Smooth muscle cell of the brain vasculature (primary cell): Measurements from ENCODE around the gene MMP17.
"Not testable (repeated sequence)": the region's sequence is repeated elsewhere in the genome, so short reads cannot be mapped to it uniquely, and the experiment has no call there.

ENCODE experiments used
- DNase-seq: peaks from one replicate; pipeline ENCODE4 v3.0.0-alpha.2; 2012; ENCODE audit warnings: low read depth, low spot score

Gene MMP17

DNA sequence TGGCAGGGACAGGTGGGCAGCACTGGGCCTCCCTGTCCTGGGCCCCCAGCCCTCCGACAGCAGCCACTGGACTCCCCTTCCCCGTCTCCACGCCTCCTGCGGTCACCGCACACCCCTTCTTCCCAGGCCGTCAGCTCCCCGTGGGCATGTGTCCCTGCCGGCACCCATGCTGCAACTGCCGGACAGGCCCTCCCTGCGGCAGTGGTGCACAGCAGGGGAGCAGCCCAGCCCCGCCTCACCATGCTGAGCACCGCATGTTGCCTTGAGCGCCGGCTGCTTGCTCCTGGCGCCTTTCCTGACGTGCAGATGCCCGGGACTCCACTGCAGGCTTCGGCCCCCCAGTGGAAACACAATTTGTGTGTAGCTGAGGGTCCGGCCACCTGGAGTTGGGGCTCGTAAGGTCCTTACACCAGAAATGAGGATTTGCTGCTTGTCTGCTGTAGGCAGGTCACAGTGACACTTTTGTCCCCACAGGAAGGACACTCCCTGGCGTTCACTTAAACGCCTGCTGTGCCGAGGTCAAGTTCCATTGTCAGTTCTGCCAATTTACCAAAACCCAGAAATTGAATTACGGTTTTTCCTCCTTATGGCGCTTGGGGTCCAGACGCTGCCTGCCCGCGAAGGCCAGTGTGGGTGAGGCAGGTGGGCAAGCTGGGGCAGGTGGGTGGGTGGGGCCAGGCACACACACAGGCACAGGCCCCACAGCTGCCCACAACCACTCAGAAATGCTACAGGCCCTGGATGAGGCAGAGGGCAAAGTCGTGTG lies 28.2 kb upstream of the MMP17 start:
- DNase-seq = no peak

DNA sequence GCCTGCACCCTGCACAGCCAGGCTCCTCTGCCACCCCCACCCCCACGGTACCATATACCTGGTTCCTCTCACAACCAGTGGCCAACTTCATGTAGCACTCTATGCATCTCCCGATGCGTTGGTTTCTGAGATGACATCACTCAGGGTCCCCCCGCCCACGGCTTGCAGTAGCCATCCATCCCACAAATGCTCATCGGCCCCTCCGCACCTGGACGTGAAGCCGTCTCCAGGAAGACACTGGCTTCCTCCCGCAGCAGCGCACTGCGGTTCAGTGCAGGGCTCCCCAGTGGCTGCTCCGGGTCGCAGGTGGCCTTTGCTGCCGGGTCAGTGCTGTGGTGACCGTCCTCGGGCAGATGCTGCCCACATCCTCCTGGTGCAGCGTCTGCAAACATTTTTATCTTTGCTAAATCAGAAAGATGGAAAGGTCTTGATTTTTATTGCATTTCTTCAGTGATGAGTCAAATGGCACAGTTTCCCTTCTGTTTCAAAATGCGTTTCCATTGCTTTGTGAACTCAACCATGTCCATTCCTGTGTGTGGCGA lies 27.5 kb upstream of the MMP17 start:
- no peak for DNase-seq

DNA sequence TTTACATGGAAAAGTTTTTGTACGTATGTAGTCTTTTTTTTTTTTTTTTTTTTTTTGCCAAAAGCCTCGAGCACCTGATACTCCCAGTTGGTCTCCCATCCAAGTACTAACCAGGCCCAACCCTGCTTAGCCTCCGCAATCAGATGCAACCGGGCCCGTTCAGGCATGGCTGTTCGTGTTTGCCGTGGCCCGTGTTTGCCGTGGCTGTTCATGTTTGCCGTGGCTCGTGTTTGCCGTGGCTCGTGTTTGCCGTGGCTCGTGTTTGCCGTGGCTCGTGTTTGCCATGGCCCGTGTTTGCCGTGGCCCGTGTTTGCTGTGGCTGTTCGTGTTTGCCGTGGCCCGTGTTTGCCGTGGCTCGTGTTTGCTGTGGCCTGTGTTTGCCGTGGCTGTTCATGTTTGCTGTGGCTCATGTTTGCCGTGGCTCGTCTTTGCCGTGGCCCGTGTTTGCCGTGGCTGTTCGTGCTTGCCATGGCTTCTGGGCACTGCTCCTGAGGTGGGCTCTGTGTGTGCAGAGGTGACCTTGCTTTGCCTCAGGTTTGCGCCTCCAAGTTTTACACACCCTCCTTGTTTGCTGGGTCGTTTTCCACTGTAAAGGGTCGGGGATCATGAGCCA lies 26.8 kb upstream of the MMP17 start:
- no peak for DNase-seq

DNA sequence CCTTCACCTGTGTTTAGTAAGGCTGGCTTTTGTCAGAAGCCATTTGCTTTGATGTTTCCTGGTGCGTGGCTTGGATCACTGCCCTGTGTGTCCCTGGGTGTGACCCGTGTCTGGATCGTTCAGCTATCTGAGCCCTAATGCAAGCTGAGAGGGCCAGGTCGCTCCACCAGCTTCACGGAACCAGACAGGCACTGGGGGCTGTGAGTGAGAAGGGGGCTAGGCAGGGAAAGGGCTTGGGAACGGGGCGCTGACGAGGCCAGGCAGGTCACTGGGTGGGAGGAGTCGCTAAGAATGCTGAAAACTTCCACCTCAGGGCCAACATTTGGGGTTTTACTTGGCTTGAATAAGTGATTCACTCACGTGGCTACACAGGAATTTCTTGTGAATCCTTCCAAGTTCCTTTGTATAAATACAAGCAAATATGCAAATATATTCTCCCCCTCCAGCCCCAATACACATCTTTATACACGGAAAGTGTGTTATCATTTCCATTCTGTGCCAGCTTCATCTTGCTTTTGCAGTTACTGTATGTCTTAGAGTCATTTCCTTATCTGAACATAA lies 24.2 kb upstream of the MMP17 start:
- no peak for DNase-seq

DNA sequence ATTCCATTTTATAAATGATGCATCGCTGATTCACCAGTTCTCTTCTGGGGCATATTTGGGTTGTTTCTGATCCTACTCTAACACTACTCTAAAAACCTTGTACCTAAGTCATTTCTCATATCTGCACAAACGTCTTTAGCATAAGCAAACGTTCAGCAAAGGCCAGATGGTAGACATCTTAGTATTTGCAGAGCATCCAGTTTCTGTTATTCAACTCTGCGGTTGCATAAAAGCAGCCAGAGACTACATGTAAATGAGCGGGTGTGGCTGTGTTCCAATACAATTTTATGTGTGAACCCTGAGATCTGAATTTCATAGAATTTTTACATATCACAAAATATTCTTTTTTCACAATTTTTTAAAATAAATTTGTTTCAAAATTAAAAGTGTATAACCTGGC lies 22.8 kb upstream of the MMP17 start:
- no peak for DNase-seq

DNA sequence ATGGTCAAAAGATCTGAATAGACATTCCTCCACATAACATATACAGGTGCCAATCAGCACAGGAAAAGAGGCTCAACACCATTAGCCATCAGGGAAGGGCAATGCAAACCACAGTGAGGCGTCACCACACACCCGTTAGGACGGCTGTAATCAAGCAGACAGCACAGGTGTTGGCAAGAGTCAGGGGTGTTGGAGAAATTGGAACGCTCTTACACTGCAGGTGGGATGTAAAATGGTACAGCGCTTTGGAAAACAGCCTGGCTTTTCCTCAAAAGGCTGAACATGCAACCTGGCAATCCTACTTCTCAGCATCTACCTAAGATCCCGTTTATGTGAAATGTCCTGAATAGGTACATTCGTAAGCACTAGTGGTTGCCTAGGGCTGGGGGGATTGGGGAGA lies 21.5 kb upstream of the MMP17 start:
- no peak for DNase-seq

DNA sequence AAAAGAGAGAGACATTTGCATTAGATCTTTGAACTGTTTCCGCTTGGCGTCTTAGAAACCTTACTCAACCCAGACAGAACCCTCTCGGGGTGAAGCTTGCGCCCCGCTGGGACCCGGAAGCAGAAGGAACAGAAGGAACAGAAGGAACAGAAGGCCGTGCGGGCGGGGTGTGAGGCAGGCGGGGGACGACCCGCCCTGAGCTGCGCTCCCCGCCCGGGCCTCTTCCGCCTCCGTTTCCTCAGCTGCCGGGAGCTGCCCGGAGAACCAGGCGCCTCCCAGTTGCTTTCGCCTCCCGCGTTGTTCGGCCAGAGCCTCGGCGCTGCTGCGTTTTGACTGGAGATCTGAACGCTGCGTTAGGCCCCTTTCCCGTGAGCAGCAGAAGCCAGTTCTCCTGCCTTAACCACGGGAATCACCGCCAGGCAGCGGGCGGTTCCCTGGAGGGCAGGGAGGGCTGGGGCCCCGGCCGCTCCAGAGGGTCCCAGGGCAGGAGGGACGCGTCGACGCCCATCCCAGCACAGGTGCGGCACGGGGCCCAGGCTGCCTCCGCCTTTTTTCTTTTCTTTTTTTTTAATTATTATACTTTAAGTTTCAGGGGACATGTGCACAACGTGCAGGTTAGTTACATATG lies 19.3 kb upstream of the MMP17 start:
- no peak for DNase-seq

DNA sequence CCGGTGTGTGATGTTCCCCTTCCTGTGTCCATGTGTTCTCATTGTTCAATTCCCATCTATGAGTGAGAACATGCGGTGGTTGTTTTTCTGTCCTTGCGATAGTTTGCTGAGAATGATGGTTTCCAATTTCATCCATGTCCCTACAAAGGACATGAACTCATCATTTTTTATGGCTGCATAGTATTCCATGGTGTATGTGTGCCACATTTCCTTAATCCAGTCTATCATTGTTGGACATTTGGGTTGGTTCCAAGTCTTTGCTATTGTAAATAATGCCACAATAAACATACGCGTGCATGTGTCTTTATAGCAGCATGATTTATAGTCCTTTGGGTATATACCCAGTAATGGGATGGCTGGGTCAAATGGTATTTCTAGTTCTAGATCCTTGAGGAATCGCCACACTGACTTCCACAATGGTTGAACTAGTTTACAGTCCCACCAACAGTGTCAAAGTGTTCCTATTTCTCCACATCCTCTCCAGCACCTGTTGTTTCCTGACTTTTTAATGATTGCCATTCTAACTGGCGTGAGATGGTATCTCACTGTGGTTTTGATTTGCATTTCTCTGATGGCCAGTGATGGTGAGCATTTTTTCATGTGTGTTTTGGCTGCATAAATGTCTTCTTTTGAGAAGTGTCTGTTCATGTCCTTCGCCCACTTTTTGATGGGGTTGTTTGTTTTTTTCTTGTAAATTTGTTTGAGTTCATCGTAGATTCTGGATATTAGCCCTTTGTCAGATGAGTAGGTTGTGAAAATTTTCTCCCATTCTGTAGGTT lies 18.5 kb upstream of the MMP17 start:
- DNase-seq = not testable (repeated sequence)

DNA sequence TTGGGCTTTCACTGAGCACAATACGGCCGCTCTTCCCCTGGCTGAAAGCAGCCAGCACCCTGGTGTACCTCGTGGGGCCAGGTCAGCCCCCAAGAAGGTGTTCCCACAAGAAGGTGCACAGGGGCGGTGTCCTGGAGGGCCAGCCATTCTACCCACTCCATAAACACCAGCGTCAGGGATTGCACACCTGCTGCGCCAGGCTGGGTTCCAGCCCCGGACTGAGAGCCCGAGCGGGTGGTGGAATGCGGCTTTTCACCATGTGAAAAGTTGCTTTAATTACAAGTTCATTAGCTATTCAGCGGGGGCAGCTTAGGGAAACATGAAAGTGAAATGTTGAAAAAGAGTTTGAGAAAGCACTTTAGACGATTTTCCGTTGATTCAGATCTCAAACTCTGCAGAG lies 17.5 kb upstream of the MMP17 start:
- DNase-seq = no peak

DNA sequence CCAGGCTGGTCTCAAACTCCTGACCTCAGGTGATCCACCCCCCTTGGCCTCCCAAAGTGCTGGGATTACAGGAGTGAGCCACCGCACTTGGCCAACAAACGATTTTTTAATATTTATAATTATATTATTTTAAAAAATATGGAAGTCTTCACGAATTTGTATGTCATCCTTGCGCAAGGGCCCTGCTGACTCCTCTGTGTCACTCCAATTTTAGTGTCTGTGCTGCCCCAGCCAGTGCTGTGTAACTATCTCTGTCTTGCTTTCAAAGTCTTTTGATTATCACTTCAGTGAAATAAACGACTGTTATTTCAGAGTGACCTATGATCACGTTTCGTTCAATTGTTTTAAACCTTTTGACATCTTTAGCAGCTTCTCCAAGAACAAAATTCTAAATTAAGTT lies 13.1 kb upstream of the MMP17 start:
- no peak for DNase-seq

DNA sequence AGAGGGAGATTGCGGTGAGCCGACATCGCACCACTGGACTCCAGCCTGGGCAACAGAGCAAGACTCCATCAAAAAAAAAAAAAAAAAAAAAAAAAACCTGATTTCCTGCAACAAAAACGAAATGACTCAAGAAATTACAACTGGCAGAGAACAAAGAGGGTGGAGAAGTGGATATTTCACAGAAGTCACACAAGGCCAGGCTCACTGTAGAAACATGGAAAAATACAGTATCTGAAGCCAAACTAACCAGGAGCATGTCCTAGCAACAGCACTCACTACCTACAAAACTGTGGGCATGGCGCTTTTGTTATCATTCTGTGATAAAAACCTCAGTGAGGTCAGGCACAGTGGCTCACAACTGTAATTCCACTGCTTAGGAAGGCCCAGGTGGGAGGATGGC lies 11.7 kb upstream of the MMP17 start:
- DNase-seq = no peak

DNA sequence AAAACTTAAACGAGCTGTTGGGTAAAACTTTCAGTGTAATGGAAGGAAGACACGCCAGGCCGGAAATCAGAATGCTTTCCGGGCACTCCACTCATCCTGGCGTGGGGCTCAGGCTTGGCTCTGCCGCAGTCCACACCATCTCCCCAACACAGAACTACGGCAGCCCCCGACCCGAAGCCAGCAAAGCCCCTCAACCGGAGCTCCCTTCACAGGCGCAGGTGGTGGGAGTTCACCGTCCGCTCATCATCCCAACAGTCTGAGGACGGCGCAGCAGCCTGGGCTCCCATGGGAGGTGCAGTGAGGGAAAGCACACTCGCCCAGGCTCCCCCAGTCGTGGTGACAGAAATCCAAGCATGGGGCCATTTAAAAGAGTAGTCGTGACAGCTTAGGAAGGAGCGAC lies 11.0 kb upstream of the MMP17 start:
- DNase-seq = no peak

DNA sequence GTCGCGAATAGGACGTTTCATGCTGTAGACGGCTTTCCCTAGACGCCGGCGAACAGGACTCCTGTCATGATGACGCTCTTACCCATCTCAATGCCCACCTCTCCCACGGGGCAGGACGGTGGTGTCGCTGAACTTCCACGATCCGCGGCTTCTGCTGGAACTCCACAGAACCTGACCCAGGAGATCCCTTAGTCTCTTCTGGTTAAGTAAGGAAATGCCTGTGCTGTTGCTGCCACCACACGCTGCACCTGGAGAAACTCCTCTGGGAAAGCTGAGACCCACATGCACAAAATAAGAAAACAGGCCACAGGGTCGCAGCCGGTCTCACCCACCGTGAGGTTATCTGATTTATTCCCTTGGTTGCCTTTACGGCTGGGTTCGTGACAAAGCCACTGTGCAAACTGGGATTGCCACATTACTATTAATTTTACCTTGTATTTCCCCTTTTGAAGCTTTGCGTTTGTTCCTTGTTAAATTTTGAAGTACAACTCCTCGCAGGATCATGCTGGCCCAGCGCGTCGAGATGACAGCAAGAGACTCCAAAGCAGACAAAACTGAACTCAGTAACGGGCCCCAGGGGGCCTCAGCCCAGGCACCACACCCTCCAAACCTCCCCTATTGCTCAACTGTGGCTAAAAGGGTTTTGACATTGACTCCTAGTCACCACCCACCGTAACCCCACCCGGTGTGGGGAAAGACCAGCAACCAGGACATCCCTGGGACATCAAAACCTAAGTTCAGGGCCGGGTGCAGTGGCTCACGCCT lies 9.2 kb upstream of the MMP17 start:
- DNase-seq = no peak

DNA sequence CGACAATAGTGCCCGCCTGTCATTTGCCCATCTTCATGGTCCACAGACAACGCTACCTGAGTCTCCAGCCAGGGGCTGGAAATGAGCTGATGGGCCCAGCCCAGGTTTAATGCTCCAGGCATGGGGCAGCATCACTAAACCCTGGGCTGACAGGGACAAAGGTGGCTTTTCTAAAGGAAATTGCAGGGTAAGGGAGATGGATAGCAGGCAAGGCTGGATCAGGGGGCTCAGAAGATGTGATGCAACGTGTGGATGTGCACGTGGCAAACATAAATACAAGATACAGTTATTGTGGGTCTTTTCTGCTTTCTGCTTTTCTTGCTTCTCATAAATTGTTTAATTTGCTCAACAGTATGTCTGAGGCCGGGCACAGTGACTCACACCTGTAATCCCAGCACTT lies 3.7 kb upstream of the MMP17 start:
- no peak for DNase-seq

DNA sequence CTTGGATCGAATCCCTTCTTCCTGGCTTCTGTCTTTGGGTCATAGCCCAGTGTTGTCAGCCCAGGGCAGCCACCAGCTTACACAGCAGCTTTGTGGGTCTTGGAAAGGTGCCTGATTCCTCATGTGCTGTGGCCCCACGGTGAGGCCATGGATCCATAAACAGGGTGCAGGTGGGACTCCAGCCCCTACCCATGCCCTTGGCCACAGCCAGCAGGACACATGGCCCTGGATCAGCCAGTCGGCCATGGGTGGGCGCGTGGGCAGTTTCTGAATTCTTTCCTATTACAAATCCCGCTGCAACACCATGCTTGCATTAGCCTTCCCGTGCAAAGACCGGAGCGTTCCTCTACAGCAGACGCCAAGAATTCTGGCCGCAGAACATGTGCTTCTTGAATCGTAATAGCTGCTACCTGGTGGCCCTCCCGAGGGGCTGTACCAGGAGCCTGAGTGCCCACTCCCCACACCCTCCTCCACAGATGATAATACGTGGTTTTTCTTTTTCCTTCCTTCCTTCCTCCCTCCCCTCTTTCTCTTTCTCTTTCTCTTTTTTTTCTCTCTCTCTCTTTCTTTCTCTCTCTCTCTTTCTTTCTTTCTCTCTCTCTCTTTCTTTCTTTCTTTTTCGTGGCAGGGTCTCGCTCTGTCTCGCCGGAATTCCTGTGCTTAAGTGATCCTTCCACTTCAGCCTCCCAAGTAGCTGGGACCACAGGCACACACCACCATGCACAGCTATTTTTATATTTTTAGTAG lies 2.9 kb upstream of the MMP17 start:
- no peak for DNase-seq

DNA sequence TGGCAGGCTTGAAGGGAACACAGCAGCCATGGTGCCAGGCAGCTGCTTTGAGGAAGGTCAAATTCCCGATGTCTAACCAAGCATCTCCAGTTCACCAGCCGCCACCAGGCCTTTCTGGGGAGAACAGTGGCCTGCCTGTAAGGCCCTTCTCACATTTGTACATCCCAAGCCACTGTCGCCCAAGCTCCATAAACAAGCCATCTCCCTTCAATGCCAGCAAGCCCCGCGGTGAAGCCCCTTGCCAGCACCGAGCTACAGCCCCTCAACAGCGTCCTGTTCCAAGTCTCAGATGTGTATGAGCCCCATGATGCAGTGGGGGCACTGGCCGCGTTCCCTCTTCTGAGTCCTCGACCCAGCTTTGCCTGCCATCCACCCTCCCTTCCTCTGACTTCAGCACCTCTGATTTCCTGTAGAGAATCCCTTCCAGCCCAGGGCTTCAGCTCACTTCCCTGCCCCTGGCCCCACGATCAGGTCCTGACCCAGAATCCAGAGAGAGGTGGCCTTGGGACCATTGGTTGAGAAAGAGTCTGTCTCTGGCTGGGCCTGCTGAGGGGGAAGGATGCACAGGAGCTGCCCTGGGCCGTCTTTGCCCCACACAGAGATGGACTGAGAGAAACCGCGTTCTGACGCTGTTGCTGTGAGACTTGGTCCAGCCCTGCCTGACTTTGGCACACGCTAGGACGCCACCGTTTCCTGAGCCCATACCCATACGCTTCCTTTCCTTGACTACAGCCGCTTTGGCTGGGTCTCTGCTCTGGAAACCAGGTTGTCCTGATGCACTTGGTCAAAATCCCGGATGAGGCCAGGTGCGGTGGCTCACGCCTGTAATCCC lies 1.9 kb upstream of the MMP17 start:
- no peak for DNase-seq

DNA sequence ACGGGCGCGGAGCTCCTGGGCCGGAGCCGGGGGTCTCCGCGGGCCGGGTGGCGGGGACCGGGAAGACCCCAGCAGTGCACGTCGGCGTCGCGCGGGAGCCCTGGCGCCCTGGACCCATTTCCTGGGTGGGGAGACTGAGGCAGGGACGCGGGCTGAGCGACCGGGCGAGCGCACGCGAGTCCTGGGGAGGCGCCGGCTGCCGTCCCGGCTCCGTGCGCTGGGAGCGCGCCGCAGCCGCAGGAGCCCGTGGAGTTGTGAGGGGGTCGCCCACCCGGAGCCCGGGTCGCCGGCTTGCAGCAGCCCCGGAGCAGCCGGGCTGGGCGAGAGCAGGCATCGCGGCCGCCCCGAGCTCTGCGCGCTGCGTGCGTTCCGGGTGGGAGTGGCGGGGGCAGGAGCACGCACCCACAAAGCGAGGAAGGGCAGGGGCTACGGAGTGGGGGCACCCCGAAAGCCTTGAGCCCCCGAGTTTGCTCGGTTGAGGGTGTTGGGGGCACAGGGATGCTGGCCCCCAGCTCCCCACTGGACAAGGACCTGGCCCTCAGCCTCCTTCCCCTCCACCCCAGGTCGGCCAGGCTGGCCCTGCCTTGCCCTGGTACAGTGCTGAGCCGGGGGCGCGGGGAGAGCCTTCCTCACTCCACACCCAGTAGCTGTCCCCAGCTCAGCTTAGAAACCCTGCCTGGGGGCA lies 620 bp downstream of the MMP17 start:
- DNase-seq = no peak

DNA sequence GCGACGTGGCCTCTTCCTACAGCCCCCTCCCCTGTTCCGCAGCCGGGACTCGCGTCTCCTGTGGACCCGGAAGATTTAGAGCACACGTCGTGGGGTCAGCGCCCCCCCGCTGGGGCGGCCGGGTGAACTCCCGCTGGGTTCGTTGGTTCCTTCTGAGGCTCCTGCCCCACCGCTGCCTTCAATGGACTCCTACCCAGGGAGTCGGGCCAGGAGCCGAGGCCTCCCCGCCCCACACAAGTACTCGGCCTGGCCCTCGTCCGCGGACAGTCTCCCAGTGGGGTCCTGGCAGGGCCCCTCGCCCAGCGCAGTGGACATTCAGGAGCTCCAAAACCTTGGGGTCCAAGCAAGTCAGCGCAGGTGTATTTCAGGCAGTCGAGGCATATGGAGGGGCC lies 1.2 kb downstream of the MMP17 start:
- DNase-seq = no peak

DNA sequence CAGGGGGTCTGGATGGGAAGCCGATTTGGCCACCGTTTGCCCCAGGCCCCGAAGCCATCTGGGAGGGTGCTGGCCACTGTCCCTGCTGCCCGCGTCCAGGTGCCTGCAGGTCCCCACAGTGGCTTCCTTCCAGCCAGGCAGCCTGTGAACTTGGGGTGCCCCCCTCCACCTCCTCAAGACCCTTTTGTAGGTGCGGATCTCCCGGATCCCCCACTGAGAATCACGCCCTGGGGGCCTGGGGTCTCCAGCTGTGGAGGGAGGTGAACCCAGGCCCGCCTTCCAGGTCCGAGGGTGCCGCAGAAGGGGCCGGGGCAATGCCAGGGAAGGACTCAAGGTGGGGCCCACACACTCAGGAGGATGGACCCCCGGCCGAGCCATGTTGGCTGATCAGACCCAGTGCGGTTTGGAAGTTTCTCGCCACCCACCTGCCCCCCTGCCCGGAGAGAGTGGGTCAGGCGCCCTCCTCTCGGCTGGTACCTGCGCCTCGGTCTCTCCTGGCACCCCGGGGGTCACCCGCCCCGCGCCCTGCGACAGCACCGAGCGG lies 1.7 kb downstream of the MMP17 start:
- DNase-seq = no peak
